ENCODE data around the gene CDH3.
"Not testable (repeated sequence)": the region's sequence is repeated elsewhere in the genome, so short reads cannot be mapped to it uniquely, and the experiment has no call there.

CDH3 gene

GRCh38 chr16:68704232-68704867, 59.2 kb downstream of the CDH3 start:
- peak; percentile 18 to 27 for DNase-seq (ENCODE audit: low read depth in 2 of 2)

GRCh38 chr16:68707340-68708152, 62.4 kb downstream of the CDH3 start:
- DNase-seq (ENCODE audit: low read depth in 2 of 2): no peak

GRCh38 chr16:68710211-68710610, 65.1 kb downstream of the CDH3 start:
- no peak for DNase-seq (ENCODE audit: low read depth in 2 of 2)

- DNase-seq (ENCODE audit: low read depth in 2 of 2): peak in 1 of 2 donors; percentile 1
Observed at GRCh38 chr16:68711421-68712139, 66.5 kb downstream of the CDH3 start.

DNA sequence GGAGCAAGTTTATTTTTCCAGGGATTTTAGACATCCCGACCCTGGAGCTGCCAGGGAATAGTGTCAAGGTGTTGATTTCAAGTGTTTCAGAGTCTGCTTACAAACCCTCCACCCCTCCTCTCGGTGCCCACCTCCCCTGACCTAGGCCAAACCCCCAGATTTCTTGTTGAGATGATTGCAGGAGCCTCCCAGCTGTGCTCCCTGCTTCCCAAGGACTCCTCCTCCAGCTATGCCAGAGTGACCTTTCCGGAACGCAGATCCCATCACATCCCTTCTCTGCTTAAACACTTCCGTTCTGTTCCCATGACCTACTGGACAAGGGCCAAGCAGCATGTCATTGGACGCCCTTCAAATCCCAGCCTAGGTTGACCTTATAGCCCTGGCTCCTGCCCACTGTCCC, 68.3 kb downstream of the CDH3 start:
- no peak for DNase-seq (ENCODE audit: low read depth in 2 of 2)

- no peak for DNase-seq (ENCODE audit: low read depth in 2 of 2)
Observed at GRCh38 chr16:68715471-68715870, 70.4 kb downstream of the CDH3 start.

DNA sequence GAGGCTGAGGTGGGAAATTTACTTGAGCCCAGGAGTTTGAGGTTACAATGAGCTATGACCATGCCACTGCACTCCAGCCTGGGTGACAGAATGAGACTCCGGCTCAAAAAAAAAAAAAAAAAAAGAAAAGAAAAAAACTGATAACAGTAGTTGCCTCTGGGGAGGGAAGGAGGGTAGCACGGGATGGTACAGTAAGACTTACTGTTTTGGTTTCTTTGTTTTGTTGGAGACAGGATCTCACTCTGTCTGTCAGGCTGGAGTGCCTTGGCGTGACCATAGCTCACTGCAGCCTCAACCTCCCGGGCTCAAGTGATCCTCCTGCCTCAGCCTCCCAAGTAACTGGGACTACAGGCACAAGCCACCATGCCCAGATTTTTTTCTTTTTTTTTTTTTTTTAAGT, 71.4 kb downstream of the CDH3 start:
- DNase-seq (ENCODE audit: low read depth in 2 of 2): not testable (repeated sequence)

DNA sequence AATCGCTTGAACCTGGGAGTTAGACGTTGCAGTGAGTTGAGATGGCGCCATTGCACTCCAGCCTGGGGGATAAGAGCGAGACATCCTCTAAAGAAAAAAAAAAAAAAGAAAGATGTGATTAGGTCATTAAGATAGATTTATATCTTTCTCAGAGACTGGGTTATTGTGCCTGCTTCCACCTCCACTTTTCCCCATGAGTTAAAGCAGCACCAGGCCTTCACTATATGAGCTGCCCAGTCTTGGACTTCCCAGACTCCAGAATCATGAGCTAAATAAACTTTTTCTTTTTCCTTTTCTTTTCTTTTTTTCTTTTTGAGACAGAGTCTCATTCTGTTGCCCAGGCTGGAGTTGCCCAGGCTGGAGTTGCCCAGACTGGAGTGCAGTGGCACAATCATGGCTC, 72.6 kb downstream of the CDH3 start:
- no peak for DNase-seq (ENCODE audit: low read depth in 2 of 2)

- no peak for DNase-seq (ENCODE audit: low read depth in 2 of 2)
Observed at GRCh38 chr16:68718590-68718989, 73.5 kb downstream of the CDH3 start.

GRCh38 chr16:68719993-68720489, 74.9 kb downstream of the CDH3 start:
- no peak for DNase-seq (ENCODE audit: low read depth in 2 of 2)

- DNase-seq (ENCODE audit: low read depth in 2 of 2): no peak
Observed at GRCh38 chr16:68722119-68723024, 77.3 kb downstream of the CDH3 start.

- no peak for DNase-seq (ENCODE audit: low read depth in 2 of 2)
Observed at GRCh38 chr16:68724797-68725196, 79.7 kb downstream of the CDH3 start.

- DNase-seq (ENCODE audit: low read depth in 2 of 2): no peak
Observed at GRCh38 chr16:68728523-68728922, 83.4 kb downstream of the CDH3 start.

- no peak for DNase-seq (ENCODE audit: low read depth in 2 of 2)
Observed at GRCh38 chr16:68731637-68732036, 86.5 kb downstream of the CDH3 start.

DNA sequence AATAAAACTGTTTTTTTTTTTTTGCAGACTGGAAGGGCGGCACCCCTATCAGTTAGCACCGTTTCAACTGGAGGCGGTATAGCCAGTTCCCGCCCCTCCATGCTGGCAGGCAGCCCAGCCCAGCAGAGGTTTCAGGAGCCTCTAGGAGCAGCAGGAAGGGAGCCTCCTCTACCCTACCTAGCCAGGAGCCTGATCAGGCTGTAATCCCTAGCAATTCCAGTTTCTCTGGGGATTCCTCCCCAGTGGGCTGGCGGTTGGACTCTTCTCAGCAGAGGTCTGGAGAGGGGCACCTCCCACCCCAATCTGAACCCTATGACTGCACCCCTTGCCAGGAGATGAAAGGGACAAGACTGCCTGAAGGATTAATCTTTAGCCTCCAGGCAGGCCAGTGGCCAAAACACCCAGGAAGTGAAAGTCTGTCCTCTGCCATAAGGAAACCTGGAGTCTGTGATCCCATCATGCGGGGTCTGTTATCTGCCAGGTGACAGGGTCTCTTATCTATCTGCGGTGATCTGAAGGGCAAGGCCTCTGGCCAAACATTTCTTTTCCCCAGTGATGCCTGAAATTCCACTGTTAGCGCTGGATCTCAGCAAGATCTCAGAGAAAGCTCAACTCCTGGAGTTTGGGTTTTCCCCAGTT, 87.1 kb downstream of the CDH3 start:
- no peak for DNase-seq (ENCODE audit: low read depth in 2 of 2)

- DNase-seq (ENCODE audit: low read depth in 2 of 2): no peak
Observed at GRCh38 chr16:68732741-68733399, 87.8 kb downstream of the CDH3 start.

DNA sequence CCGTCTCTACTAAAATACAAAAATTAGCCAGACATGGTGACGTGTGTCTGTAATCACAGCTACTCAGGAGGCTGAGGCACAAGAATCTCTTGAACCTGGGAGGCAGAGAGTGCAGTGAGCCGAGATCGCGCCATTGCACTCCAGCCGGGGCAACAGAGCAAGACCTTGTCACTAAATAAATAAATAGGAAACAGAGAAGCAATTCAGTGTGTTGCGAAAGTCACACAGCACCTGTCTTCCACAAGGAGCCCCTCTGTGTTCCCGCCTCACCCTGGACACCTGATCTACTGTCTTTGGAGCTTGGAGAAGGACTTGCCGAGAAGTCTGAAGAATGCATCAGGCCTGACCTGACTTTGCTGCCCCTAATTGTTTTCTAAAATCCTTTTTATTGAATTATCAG, 88.5 kb downstream of the CDH3 start:
- no peak for DNase-seq (ENCODE audit: low read depth in 2 of 2)

GRCh38 chr16:68734782-68735181, 89.7 kb downstream of the CDH3 start:
- no peak for DNase-seq (ENCODE audit: low read depth in 2 of 2)

GRCh38 chr16:68736561-68736960, 91.5 kb downstream of the CDH3 start:
- no peak for DNase-seq (ENCODE audit: low read depth in 2 of 2)

DNA sequence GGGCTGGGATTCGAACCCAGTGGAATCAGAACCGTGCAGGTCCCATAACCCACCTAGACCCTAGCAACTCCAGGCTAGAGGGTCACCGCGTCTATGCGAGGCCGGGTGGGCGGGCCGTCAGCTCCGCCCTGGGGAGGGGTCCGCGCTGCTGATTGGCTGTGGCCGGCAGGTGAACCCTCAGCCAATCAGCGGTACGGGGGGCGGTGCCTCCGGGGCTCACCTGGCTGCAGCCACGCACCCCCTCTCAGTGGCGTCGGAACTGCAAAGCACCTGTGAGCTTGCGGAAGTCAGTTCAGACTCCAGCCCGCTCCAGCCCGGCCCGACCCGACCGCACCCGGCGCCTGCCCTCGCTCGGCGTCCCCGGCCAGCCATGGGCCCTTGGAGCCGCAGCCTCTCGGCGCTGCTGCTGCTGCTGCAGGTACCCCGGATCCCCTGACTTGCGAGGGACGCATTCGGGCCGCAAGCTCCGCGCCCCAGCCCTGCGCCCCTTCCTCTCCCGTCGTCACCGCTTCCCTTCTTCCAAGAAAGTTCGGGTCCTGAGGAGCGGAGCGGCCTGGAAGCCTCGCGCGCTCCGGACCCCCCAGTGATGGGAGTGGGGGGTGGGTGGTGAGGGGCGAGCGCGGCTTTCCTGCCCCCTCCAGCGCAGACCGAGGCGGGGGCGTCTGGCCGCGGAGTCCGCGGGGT, 92.1 kb downstream of the CDH3 start, which contains the start of gene CDH1:
Gene CDH1, plus strand, starts transcription at position 247 of the 684 bp plus-strand sequence. Its CDS starts 124 bp downstream, at position 371.
- peak in 1 of 2 donors; percentile 5 for DNase-seq (ENCODE audit: low read depth in 2 of 2)

All from stimulated activated CD8-positive, alpha-beta memory T cell treated with anti-CD3 and anti-CD28 coated beads, Interleukin-7, amount 100 ng/mL, for 4 hours (primary cell).